WTC11 (cell line): ENCODE results near the gene MRPL41.

Source experiments
- CREB1 ChIP-seq: sonication (generic); formaldehyde crosslinking; IDR thresholded peaks from 2 replicates; pipeline ENCODE4 v1.8.0; 2023; ENCODE audit warnings: mild to moderate bottlenecking, missing genetic modification reagents
- CTCF ChIP-seq: fragments of 200-600 bp; IDR thresholded peaks from 2 replicates; pipeline ENCODE4 v1.8.0; 2022; ENCODE audit warnings: antibody characterized with exemption
- FOXK1 ChIP-seq: sonication (generic); formaldehyde crosslinking; IDR thresholded peaks from 2 replicates; pipeline ENCODE4 v1.8.0; 2022; ENCODE audit warnings: mild to moderate bottlenecking, moderate library complexity, missing genetic modification reagents
- GABPB1 ChIP-seq: sonication (generic); formaldehyde crosslinking; IDR thresholded peaks from 2 replicates; pipeline ENCODE4 v1.8.1; 2023; ENCODE audit warnings: mild to moderate bottlenecking, missing genetic modification reagents
- JUN ChIP-seq: sonication (generic); formaldehyde crosslinking; IDR thresholded peaks from 2 replicates; pipeline ENCODE4 v1.8.0; 2023; ENCODE audit warnings: mild to moderate bottlenecking, missing genetic modification reagents
- TEAD1 ChIP-seq: sonication (generic); formaldehyde crosslinking; IDR thresholded peaks from 2 replicates; pipeline ENCODE4 v1.8.0; 2022; ENCODE audit warnings: mild to moderate bottlenecking, missing genetic modification reagents
- ZNF121 ChIP-seq: sonication (generic); formaldehyde crosslinking; IDR thresholded peaks from 2 replicates; pipeline ENCODE4 v1.8.0; 2023; ENCODE audit warnings: missing genetic modification reagents
- TF ChIP-seq, protein P1 (sequence below): sonication (generic); formaldehyde crosslinking; IDR thresholded peaks from 2 replicates; pipeline ENCODE4 v1.8.0; 2022; ENCODE audit warnings: mild to moderate bottlenecking, missing genetic modification reagents
- TF ChIP-seq, protein P2 (sequence below): sonication (generic); formaldehyde crosslinking; IDR thresholded peaks from 2 replicates; pipeline ENCODE4 v1.8.0; 2022; ENCODE audit warnings: mild to moderate bottlenecking, missing genetic modification reagents

DNA sequence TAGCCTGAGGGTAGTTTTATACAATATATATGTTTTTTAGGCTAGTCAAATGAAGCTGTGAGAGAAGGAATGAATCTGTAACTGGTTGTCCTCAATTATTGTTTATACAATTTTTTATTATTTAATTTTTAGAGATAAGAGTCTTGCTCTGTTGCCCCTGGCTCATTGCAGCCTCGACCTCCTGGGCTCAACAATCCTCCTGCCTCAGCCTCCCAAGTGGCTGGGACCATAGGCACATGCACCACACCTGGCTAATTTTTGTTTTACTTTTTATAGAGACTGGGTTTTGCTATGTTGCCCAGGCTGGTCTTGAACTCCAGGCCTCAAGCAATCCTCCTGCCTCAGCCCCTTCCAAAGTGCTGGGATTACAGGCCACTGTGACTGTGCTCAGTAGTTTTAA, 2.7 kb downstream of the MRPL41 start:
- TF ChIP-seq, protein P1, sequence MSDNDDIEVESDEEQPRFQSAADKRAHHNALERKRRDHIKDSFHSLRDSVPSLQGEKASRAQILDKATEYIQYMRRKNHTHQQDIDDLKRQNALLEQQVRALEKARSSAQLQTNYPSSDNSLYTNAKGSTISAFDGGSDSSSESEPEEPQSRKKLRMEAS (CRISPR knock-in tag) = no peak
- TF ChIP-seq CTCF = no peak
- no peak for TF ChIP-seq FOXK1
- TF ChIP-seq GABPB1 (CRISPR knock-in tag) = no peak
- no peak for TF ChIP-seq CREB1 (CRISPR knock-in tag)
- no peak for TF ChIP-seq ZNF121 (CRISPR knock-in tag)
- TF ChIP-seq TEAD1 (CRISPR knock-in tag) = no peak
- TF ChIP-seq JUN = no peak
- TF ChIP-seq, protein P2, sequence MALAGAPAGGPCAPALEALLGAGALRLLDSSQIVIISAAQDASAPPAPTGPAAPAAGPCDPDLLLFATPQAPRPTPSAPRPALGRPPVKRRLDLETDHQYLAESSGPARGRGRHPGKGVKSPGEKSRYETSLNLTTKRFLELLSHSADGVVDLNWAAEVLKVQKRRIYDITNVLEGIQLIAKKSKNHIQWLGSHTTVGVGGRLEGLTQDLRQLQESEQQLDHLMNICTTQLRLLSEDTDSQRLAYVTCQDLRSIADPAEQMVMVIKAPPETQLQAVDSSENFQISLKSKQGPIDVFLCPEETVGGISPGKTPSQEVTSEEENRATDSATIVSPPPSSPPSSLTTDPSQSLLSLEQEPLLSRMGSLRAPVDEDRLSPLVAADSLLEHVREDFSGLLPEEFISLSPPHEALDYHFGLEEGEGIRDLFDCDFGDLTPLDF (CRISPR knock-in tag) = no peak
